Endometrial microvascular endothelial cells (primary cell): ENCODE results near the gene C14orf39. TPM values are rescaled to one million over a fixed set of nuclear protein-coding genes. Genes with fewer than 3 reads are reported as not detected.

Experiments used
- in situ Hi-C: cut with HindIII; loops from 2 replicates; pipeline ENCODE4 v1.10.0; 2017; ENCODE audit warnings: low sequenced_read_pairs, low pct_unique_long_range_greater_than_20kb; ENCODE audit errors: inconsistent ontology term
- total RNA-seq: library from RNA; depleted of rRNA; stranded (reverse); fragments of >200 nt; gene quantifications from one replicate; pipeline ENCODE4 v1.2.3, GENCODE V29; 2015; ENCODE audit errors: inconsistent ontology term

C14orf39 gene
- not detected for total RNA-seq

- in situ Hi-C loops = no loop called here
These were observed at the start of gene C14orf39 for GRCh38 chr14:60485598-60486251. TSS of gene C14orf39 (minus strand) at chr14:60486063. CDS start at chr14:60485078, 985 bp downstream.

- in situ Hi-C loops = no loop called here
These were observed 46.6 kb upstream of the C14orf39 start for GRCh38 chr14:60532442-60532841.

GRCh38 chr14:60515511-60516289 is 29.8 kb upstream of the C14orf39 start:
- in situ Hi-C loops = no loop called here

GRCh38 chr14:60514741-60515491 is 29.1 kb upstream of the C14orf39 start:
- in situ Hi-C loops = no loop called here

GRCh38 chr14:60514378-60514740 is 28.5 kb upstream of the C14orf39 start:
- in situ Hi-C loops = no loop called here

GRCh38 chr14:60512973-60513571 is 27.2 kb upstream of the C14orf39 start:
- in situ Hi-C loops = no loop called here

GRCh38 chr14:60512126-60512525 is 26.3 kb upstream of the C14orf39 start:
- in situ Hi-C loops = no loop called here

- in situ Hi-C loops = no loop called here
These were observed 25.2 kb upstream of the C14orf39 start for GRCh38 chr14:60510951-60511599.

- in situ Hi-C loops = no loop called here
These were observed 24.5 kb upstream of the C14orf39 start for GRCh38 chr14:60510254-60510950.

GRCh38 chr14:60509438-60510253 is 23.8 kb upstream of the C14orf39 start:
- in situ Hi-C loops = no loop called here

- in situ Hi-C loops = no loop called here
These were observed 23.0 kb upstream of the C14orf39 start, which contains the start of gene SIX6 for GRCh38 chr14:60508707-60509437. TSS of gene SIX6 (plus strand) at chr14:60509146. CDS start at chr14:60509399, 253 bp downstream.

GRCh38 chr14:60508363-60508706 is 22.5 kb upstream of the C14orf39 start:
- in situ Hi-C loops = no loop called here

- in situ Hi-C loops = no loop called here
These were observed 21.3 kb upstream of the C14orf39 start for GRCh38 chr14:60506985-60507829.

- in situ Hi-C loops = no loop called here
These were observed 20.7 kb upstream of the C14orf39 start for GRCh38 chr14:60506462-60506984.

GRCh38 chr14:60506010-60506409 is 20.1 kb upstream of the C14orf39 start:
- in situ Hi-C loops = no loop called here

GRCh38 chr14:60505448-60505847 is 19.6 kb upstream of the C14orf39 start:
- in situ Hi-C loops = no loop called here
